ENCODE measurements around the gene PRR16. TPM values are rescaled to one million over a fixed set of nuclear protein-coding genes. Genes with fewer than 3 reads are reported as not detected.

PRR16 gene
- total RNA-seq, 4 donors from 2014 or later = 1.9 to 8.6 (median 2.8) TPM

- Histone ChIP-seq H3K4me1 (no peaks in the 10 kb centered on the region), H3K27ac (no peak overlapping the region), H3K9me3 (no peaks in the 10 kb centered on the region), H3K27me3 (no peaks in the 10 kb centered on the region), H3K4me3 (replicated peaks in 1 of 3) (no peak overlapping the region), H3K36me3 (no peaks in the 10 kb centered on the region)
- no peak for TF ChIP-seq CTCF (IDR thresholded peaks at IDR 0.05)
- no peak for TF ChIP-seq POLR2A (IDR thresholded peaks at IDR 0.05)
- intact Hi-C loops (cut with DNase I) = no loop called here
- DNase-seq = no peak
- WGBS, 2 donors = 61 to 71% methylated on average over 4 of the region's 4 CpGs
Measured at GRCh38 chr5:120479066-120479465, 15.0 kb downstream of the PRR16 start.

- no peak for DNase-seq
- WGBS, 2 donors = 83 to 85% methylated on average over 5 of the region's 5 CpGs
- no peak for TF ChIP-seq CTCF (IDR thresholded peaks at IDR 0.05)
Measured at GRCh38 chr5:120499876-120500563, 35.9 kb downstream of the PRR16 start.

GRCh38 chr5:120502531-120502930 is 38.4 kb downstream of the PRR16 start:
- H3K27me3 ChIP-seq = no peaks in the 10 kb centered on the region
- no peak overlapping the region for H3K4me3 ChIP-seq (replicated peaks in 1 of 3)
- no peak for DNase-seq
- H3K4me1 ChIP-seq = no peaks in the 10 kb centered on the region
- no peaks in the 10 kb centered on the region for H3K9me3 ChIP-seq
- intact Hi-C loops (cut with DNase I) = no loop called here
- TF ChIP-seq POLR2A (IDR thresholded peaks at IDR 0.05) = no peak
- TF ChIP-seq CTCF (IDR thresholded peaks at IDR 0.05) = no peak
- no peaks in the 10 kb centered on the region for H3K36me3 ChIP-seq
- no peak overlapping the region for H3K27ac ChIP-seq
- WGBS, 2 donors = 77 to 85% methylated on average over 4 of the region's 4 CpGs

More at GRCh38 chr5:120499876-120500563, 35.9 kb downstream of the PRR16 start:
- Histone ChIP-seq H3K27me3 (no peaks in the 10 kb centered on the region), H3K9me3 (no peaks in the 10 kb centered on the region), H3K4me1 (no peaks in the 10 kb centered on the region), H3K4me3 (replicated peaks in 1 of 3) (no peak overlapping the region), H3K36me3 (no peaks in the 10 kb centered on the region), H3K27ac (no peak overlapping the region)
- intact Hi-C loops (cut with DNase I) = no loop called here

GRCh38 chr5:120503341-120503740 is 39.2 kb downstream of the PRR16 start:
- intact Hi-C loops (cut with DNase I) = no loop called here
- H3K27ac ChIP-seq = no peak overlapping the region
- 84 to 85% methylated on average over 1 of the region's 1 CpG for WGBS, 2 donors
- no peaks in the 10 kb centered on the region for H3K4me1 ChIP-seq
- H3K9me3 ChIP-seq = no peaks in the 10 kb centered on the region
- no peaks in the 10 kb centered on the region for H3K36me3 ChIP-seq
- no peak overlapping the region for H3K4me3 ChIP-seq (replicated peaks in 1 of 3)
- H3K27me3 ChIP-seq = no peaks in the 10 kb centered on the region
- TF ChIP-seq CTCF (IDR thresholded peaks at IDR 0.05) (no peak), POLR2A (IDR thresholded peaks at IDR 0.05) (no peak)
- no peak for DNase-seq

GRCh38 chr5:120504057-120504456 is 40.0 kb downstream of the PRR16 start:
- WGBS, 2 donors = 86 to 95% methylated on average over 2 of the region's 2 CpGs
- Histone ChIP-seq H3K27ac (no peak overlapping the region), H3K9me3 (no peaks in the 10 kb centered on the region), H3K4me1 (no peaks in the 10 kb centered on the region), H3K27me3 (no peaks in the 10 kb centered on the region), H3K4me3 (replicated peaks in 1 of 3) (no peak overlapping the region), H3K36me3 (no peaks in the 10 kb centered on the region)
- TF ChIP-seq CTCF (IDR thresholded peaks at IDR 0.05) (no peak), POLR2A (IDR thresholded peaks at IDR 0.05) (no peak)
- intact Hi-C loops (cut with DNase I) = no loop called here
- no peak for DNase-seq
